ENCODE data around the gene WNT6.

Gene WNT6

DNA sequence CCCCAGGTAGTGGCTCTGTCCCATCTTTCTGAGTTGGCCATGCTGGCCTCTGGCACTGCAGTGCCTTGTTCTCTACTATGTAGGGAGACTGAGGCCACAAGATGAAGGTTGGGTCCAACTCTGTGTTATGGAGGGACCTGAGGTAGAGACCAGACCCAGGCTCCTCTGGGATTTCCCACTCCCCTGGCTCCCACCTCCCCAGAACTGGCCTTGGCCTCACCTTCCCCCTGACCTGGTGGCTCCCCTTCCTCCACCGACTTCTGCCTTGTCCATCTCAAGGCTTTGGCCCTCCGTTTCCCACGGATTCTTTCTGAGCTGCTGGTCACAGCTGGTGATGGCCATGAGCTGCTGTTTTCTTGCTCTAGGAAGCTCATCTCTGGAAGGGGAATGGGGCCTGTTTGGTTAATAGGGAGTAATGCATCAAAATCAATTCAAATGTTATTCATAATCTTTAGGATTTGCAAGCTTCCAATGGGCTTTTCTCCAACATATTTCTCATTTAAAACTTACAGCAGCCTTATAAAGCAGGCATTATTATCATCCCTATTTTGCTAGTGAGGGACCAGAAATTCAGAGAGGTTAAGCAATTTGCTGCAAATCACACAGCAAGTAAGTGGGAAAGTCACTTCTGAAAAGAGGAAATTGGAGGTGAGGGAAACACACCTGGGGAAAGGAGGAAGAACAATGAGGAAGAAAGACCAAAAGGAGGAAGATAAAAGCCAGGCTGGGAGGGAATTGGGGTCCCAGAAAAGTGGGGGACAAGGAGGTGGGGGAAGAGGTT lies 28.9 kb upstream of the WNT6 start:
- Histone ChIP-seq H3K9me3 (ENCODE audit: severe bottlenecking) (no peaks in the 10 kb centered on the region), H3K27me3 (ENCODE audit: insufficient read depth, low read depth, severe bottlenecking) (no peaks in the 10 kb centered on the region), H3K36me3 (no peaks in the 10 kb centered on the region), H3K27ac (no peak overlapping the region), H3K4me3 (ENCODE audit: low read depth, low read length) (no peak overlapping the region)
- TF ChIP-seq CTCF (IDR thresholded peaks at IDR 0.05; ENCODE audit: low read depth, low read length) = no peak
- no peak for DNase-seq

DNA sequence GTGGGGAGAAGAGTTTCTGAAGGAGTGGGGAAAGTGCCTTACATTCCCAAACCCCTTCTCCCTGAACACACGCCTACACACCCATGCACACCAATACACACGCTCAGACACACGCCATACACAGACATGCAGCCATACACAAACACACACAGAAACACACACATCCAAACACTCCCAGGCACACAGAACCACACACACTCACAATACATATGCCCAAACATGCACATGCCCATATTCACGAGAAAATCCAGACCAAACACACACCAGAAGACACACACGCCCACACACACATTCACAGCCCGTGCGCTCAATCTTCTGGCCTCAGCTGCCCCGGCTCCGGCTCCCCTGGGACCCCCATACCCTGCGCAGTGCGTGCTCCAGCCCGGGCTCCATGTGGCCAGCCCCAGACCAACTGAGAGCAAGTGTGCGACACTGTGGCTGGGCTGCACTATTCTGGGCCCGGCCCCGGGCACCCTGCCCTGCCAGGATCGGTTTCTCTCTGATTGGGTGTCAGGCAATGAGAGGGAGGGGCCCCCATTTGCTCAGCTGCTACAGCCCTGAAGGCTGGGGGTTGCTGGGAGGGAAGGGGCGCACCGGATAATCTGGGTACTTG lies 28.1 kb upstream of the WNT6 start, which contains the start of gene PRKAG3:
Gene PRKAG3, minus strand, starts transcription at position 426 of the 613 bp plus-strand sequence.
- no peak for DNase-seq
- Histone ChIP-seq H3K36me3 (no peaks in the 10 kb centered on the region), H3K4me3 (ENCODE audit: low read depth, low read length) (no peak within 1 kb of the TSS), H3K9me3 (ENCODE audit: severe bottlenecking) (no peaks in the 10 kb centered on the region), H3K27me3 (ENCODE audit: insufficient read depth, low read depth, severe bottlenecking) (no peaks in the 10 kb centered on the region), H3K27ac (no peak within 1 kb of the TSS)
- no peak for TF ChIP-seq CTCF (IDR thresholded peaks at IDR 0.05; ENCODE audit: low read depth, low read length)

DNA sequence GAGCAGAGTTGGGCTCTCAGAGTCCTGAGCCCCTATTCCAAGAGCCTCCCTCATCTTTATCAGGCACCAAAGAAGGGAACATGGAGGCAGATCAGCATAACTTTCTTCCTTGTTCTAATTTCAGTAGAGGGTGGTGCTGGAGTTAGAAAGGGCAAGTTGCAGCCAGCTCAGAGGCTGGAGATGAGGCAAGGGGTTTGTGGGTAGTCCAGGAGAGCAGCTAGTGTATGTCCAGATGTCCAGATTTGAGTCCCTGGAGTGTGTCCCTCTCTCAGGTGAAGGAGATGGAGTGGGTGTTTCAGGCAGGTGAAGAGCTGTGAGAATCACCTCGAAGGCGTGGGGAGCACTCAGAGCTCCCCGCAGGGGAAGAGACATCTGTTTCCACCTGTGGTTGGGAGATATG lies 27.5 kb upstream of the WNT6 start:
- no peak for TF ChIP-seq CTCF (IDR thresholded peaks at IDR 0.05; ENCODE audit: low read depth, low read length)
- DNase-seq = no peak
- Histone ChIP-seq H3K27me3 (ENCODE audit: insufficient read depth, low read depth, severe bottlenecking) (no peaks in the 10 kb centered on the region), H3K36me3 (no peaks in the 10 kb centered on the region), H3K9me3 (ENCODE audit: severe bottlenecking) (no peaks in the 10 kb centered on the region), H3K4me3 (ENCODE audit: low read depth, low read length) (no peak overlapping the region), H3K27ac (no peak overlapping the region)

- no peak for TF ChIP-seq CTCF (IDR thresholded peaks at IDR 0.05; ENCODE audit: low read depth, low read length)
- no peak for DNase-seq
Observed at GRCh38 chr2:218832520-218832919, 27.1 kb upstream of the WNT6 start.

GRCh38 chr2:218833023-218833609 lies 26.5 kb upstream of the WNT6 start:
- no peak for TF ChIP-seq CTCF (IDR thresholded peaks at IDR 0.05; ENCODE audit: low read depth, low read length)
- H3K9me3 ChIP-seq (ENCODE audit: severe bottlenecking) = peaks cover 4% of the 10 kb centered on the region
- DNase-seq = no peak
- no peaks in the 10 kb centered on the region for H3K36me3 ChIP-seq
- no peak overlapping the region for H3K4me3 ChIP-seq (ENCODE audit: low read depth, low read length)
- no peak overlapping the region for H3K27ac ChIP-seq
- no peaks in the 10 kb centered on the region for H3K27me3 ChIP-seq (ENCODE audit: insufficient read depth, low read depth, severe bottlenecking)

More at GRCh38 chr2:218832520-218832919, 27.1 kb upstream of the WNT6 start:
- Histone ChIP-seq H3K9me3 (ENCODE audit: severe bottlenecking) (peaks cover 1% of the 10 kb centered on the region), H3K4me3 (ENCODE audit: low read depth, low read length) (no peak overlapping the region), H3K27me3 (ENCODE audit: insufficient read depth, low read depth, severe bottlenecking) (no peaks in the 10 kb centered on the region), H3K27ac (no peak overlapping the region), H3K36me3 (no peaks in the 10 kb centered on the region)

All from WERI-Rb-1 (cell line).